ENCODE results near the gene FOLR2. TPM values are rescaled to one million over a fixed set of nuclear protein-coding genes. Genes with fewer than 3 reads are reported as not detected.

FOLR2 gene
- total RNA-seq, 1 donor from 2014 or later: not detected

DNA sequence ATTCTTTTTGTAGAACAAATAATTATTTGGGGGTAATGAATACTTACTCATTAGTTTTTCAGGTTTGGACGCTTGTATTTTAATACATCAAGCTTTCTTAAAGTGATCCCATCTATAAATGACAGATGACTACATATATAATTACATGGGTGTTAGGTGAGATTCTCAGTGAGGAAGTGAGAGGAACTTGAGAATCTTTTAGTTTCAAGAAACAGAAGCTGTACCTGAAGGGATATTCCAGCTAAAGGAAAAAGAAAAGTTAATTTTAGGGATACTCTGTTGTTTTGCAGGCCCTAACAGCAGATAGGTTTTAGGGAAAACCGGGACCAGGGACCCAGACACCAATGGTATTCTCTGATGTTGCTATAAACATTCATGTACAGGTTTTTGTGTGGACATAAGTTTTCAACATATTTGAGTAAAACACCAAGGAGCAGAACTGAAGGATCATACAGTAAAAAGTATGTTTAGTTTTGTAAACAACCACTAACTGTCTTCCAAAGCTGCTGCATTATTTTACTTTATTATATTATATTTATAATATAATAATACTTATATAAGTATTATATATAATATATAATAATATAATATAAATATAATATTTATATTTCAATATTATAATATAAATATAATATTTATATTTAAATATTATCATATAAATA, 51.5 kb downstream of the FOLR2 start:
- H3K27ac Mint-ChIP-seq: no peak overlapping the region
- no peak overlapping the region for H3K4me3 Mint-ChIP-seq

More for the DNA sequence above, 51.5 kb downstream of the FOLR2 start:
- no peak for DNase-seq
- intact Hi-C loops (cut with micrococcal nuclease): no loop called here
- peaks cover 15% of the 10 kb centered on the region for H3K4me1 Mint-ChIP-seq
- H3K36me3 Mint-ChIP-seq (ENCODE audit: low read depth): no peaks in the 10 kb centered on the region
- H3K27me3 Mint-ChIP-seq: peaks cover 23% of the 10 kb centered on the region
- no peaks in the 10 kb centered on the region for H3K9me3 Mint-ChIP-seq

Other genes with a start within 250 kb of the FOLR2 start
- gene IL18BP, start 217.9 kb upstream of the FOLR2 start, total RNA-seq: 15.0 and 19.9 TPM in 2 replicates
- gene NUMA1, start 136.3 kb upstream of the FOLR2 start, total RNA-seq: 138 and 149 TPM in 2 replicates
- gene LRRC51, start 135.9 kb upstream of the FOLR2 start, total RNA-seq: 7.0 and 7.1 TPM in 2 replicates
- gene LAMTOR1, start 113.5 kb upstream of the FOLR2 start, total RNA-seq: 78.6 and 81.4 TPM in 2 replicates
- not detected in 2 replicates for gene TOMT, start 110.9 kb upstream of the FOLR2 start, total RNA-seq
- gene ANAPC15, start 104.1 kb upstream of the FOLR2 start, total RNA-seq: 52.1 and 54.9 TPM in 2 replicates
- gene FOLR3, start 81.1 kb upstream of the FOLR2 start, total RNA-seq: not detected in 2 replicates
- not detected in 2 replicates for gene FOLR1, start 24.7 kb upstream of the FOLR2 start, total RNA-seq
- gene INPPL1, start 8.0 kb downstream of the FOLR2 start, total RNA-seq: 123 and 144 TPM in 2 replicates
- gene PHOX2A, start 27.4 kb downstream of the FOLR2 start, total RNA-seq: not detected in 2 replicates
- gene CLPB, start 217.7 kb downstream of the FOLR2 start, total RNA-seq: 39.9 and 42.0 TPM in 2 replicates